SK-N-SH treated with all-trans-retinoic acid at 6 μM for 48 hours (cell line): ENCODE measurements around the gene LMNA.

Source experiments
- BACH2 ChIP-seq: fragments of 250-450 bp; sonication (Bioruptor Pico); IDR thresholded peaks from 2 replicates; pipeline ENCODE4 v1.9.0; 2021; ENCODE audit warnings: mild to moderate bottlenecking, borderline replicate concordance
- CSRNP3 ChIP-seq: fragments of 250-450 bp; sonication (Bioruptor Pico); IDR thresholded peaks from 2 replicates; pipeline ENCODE4 v1.5.1; 2021; ENCODE audit warnings: mild to moderate bottlenecking, moderate library complexity
- ISL1 ChIP-seq: fragments of 250-450 bp; sonication (Bioruptor Pico); IDR thresholded peaks from 2 replicates; pipeline ENCODE4 v2.1.2; 2022; ENCODE audit warnings: mild to moderate bottlenecking, moderate library complexity
- PPARA ChIP-seq: fragments of 250-450 bp; sonication (Bioruptor Pico); IDR thresholded peaks from 2 replicates; pipeline ENCODE4 v1.5.0; 2020; ENCODE audit warnings: mild to moderate bottlenecking, borderline replicate concordance
- SNAI2 ChIP-seq: fragments of 250-450 bp; sonication (Bioruptor Pico); IDR thresholded peaks from 2 replicates; pipeline ENCODE4 v1.5.0; 2020; ENCODE audit warnings: mild to moderate bottlenecking, moderate library complexity
- TOX ChIP-seq: fragments of 250-450 bp; sonication (Bioruptor Pico); IDR thresholded peaks from 2 replicates; pipeline ENCODE4 v1.8.0; 2021; ENCODE audit warnings: mild to moderate bottlenecking, moderate library complexity, borderline replicate concordance
- ZC3H10 ChIP-seq: fragments of 250-450 bp; sonication (Bioruptor Pico); IDR thresholded peaks from 2 replicates; pipeline ENCODE4 v1.5.1; 2021; ENCODE audit warnings: mild to moderate bottlenecking, moderate library complexity
- ZFP3 ChIP-seq: fragments of 250-450 bp; sonication (Bioruptor Pico); IDR thresholded peaks from 2 replicates; pipeline ENCODE4 v1.5.0; 2020; ENCODE audit warnings: mild to moderate bottlenecking, moderate library complexity
- ZFP30 ChIP-seq: fragments of 450-650 bp; formaldehyde crosslinking; IDR thresholded peaks from 2 replicates; pipeline ENCODE4 v1.5.0; 2022; ENCODE audit warnings: mild to moderate bottlenecking, moderate library complexity
- ZNF8 ChIP-seq: fragments of 450-650 bp; formaldehyde crosslinking; IDR thresholded peaks from 2 replicates; pipeline ENCODE4 v1.5.0; 2020; ENCODE audit warnings: mild to moderate bottlenecking, moderate library complexity
- TF ChIP-seq, protein P1 (sequence below): fragments of 250-450 bp; sonication (Bioruptor Pico); IDR thresholded peaks from 2 replicates; pipeline ENCODE4 v1.5.1; 2020; ENCODE audit warnings: low read depth, mild to moderate bottlenecking, moderate library complexity
- TF ChIP-seq, protein P2 (sequence below): fragments of 250-450 bp; sonication (Bioruptor Pico); IDR thresholded peaks from 2 replicates; pipeline ENCODE4 v1.8.0; 2021; ENCODE audit warnings: low read depth, mild to moderate bottlenecking, moderate library complexity, borderline replicate concordance

DNA sequence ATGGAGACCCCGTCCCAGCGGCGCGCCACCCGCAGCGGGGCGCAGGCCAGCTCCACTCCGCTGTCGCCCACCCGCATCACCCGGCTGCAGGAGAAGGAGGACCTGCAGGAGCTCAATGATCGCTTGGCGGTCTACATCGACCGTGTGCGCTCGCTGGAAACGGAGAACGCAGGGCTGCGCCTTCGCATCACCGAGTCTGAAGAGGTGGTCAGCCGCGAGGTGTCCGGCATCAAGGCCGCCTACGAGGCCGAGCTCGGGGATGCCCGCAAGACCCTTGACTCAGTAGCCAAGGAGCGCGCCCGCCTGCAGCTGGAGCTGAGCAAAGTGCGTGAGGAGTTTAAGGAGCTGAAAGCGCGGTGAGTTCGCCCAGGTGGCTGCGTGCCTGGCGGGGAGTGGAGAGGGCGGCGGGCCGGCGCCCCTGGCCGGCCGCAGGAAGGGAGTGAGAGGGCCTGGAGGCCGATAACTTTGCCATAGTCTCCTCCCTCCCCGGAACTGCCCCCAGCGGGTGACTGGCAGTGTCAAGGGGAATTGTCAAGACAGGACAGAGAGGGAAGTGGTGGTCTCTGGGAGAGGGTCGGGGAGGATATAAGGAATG is 505 bp downstream of the LMNA start:
- TF ChIP-seq SNAI2 (CRISPR knock-in tag) (no peak), ZC3H10 (CRISPR knock-in tag) (no peak), BACH2 (CRISPR knock-in tag) (no peak), PPARA (CRISPR knock-in tag) (no peak), ZNF8 (no peak), TOX (CRISPR knock-in tag) (no peak), CSRNP3 (no peak), ISL1 (CRISPR knock-in tag) (no peak), ZFP3 (no peak), ZFP30 (CRISPR knock-in tag) (no peak)
- TF ChIP-seq, protein P1, sequence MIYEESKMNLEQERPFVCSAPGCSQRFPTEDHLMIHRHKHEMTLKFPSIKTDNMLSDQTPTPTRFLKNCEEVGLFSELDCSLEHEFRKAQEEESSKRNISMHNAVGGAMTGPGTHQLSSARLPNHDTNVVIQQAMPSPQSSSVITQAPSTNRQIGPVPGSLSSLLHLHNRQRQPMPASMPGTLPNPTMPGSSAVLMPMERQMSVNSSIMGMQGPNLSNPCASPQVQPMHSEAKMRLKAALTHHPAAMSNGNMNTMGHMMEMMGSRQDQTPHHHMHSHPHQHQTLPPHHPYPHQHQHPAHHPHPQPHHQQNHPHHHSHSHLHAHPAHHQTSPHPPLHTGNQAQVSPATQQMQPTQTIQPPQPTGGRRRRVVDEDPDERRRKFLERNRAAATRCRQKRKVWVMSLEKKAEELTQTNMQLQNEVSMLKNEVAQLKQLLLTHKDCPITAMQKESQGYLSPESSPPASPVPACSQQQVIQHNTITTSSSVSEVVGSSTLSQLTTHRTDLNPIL (CRISPR knock-in tag), result no peak
- TF ChIP-seq, protein P2, sequence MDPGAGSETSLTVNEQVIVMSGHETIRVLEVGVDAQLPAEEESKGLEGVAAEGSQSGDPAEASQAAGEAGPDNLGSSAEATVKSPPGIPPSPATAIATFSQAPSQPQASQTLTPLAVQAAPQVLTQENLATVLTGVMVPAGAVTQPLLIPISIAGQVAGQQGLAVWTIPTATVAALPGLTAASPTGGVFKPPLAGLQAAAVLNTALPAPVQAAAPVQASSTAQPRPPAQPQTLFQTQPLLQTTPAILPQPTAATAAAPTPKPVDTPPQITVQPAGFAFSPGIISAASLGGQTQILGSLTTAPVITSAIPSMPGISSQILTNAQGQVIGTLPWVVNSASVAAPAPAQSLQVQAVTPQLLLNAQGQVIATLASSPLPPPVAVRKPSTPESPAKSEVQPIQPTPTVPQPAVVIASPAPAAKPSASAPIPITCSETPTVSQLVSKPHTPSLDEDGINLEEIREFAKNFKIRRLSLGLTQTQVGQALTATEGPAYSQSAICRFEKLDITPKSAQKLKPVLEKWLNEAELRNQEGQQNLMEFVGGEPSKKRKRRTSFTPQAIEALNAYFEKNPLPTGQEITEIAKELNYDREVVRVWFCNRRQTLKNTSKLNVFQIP (CRISPR knock-in tag), result no peak
